Sciatic nerve (tissue), 2 donors: ENCODE data around the gene PTPDC1. TPM values are rescaled to one million over a fixed set of nuclear protein-coding genes. Genes with fewer than 3 reads are reported as not detected.

ENCODE experiments used
- ATAC-seq: fragments of 200-7000 bp; cut with Tn5 transposase; one replicate; pipeline ENCODE4 v1.9.1; 2020; ENCODE audit warnings: mild to moderate bottlenecking, moderate library complexity
- DNase-seq: peaks from one replicate; pipeline ENCODE4 v3.0.0-alpha.2; 2020; ENCODE audit warnings: low spot score
- intact Hi-C: fragments of 100-400 bp; cut with DNase I; formaldehyde crosslinking; loops from one replicate; pipeline ENCODE4 v1.14.2; 2022
- total RNA-seq: library from RNA; stranded (reverse); fragmentation: NEBNext Ultra II Directional; extraction: Animal tissue kit (Norgen Biotek cat#: 25700); gene quantifications from one replicate; pipeline ENCODE4 v1.2.1, GENCODE V29; 2021
- donor health status: DM: no; HTN: no; CAD: no.
- donor health status: DM: no; HTN: no; CAD: no.

The PTPDC1 gene
- total RNA-seq, 1 donor from 2014 or later = 50.2 TPM

DNA sequence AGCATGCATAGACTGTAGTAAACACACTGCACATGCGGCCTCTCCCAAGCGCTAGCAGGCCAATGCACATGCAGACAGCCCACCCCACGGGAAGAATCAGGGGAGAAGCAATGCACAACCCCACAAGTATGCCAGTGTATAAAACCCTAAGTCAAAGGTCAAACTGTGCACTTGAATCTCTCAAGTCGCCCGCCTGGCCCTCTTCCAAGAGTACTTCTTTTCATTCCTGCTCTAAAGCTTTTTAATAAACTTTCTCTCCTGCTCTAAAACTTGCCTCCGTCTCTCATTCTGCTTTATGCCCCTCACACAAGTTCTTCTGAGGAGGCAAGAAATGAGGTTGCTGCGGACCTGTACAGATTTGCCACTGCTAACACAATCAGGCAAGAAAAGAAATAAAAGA lies 50.4 kb downstream of the PTPDC1 start:
- ATAC-seq = no peak
- intact Hi-C loops = no loop called here
- DNase-seq = no peak

DNA sequence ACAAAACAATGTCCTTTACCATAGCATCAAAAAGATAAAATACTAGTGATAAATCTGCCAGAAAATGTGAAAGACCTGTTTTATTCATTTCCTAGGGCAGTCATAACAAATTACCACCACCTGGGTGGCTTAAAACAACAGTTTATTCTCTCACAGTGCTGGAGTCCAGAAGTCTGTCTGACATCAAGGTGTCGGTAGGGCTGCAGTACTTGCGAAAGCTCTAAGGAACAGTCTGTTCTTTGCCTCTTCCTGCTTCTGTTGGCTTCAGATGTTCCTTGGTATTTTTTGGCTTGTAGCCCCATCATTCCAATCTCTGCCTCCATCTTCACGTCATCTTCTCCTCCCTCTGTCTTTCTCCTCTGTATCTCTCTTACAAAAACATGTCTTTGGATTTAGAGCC lies 51.0 kb downstream of the PTPDC1 start:
- ATAC-seq (peak; percentile 92), DNase-seq (no peak)
- intact Hi-C loops = no loop called here

- ATAC-seq (peak; percentile 93), DNase-seq (peak; percentile 92)
- intact Hi-C loops = no loop called here
These were observed 55.6 kb downstream of the PTPDC1 start for GRCh38 chr9:94139672-94140417.

GRCh38 chr9:94140418-94140780 lies 56.1 kb downstream of the PTPDC1 start:
- intact Hi-C loops = no loop called here
- DNase-seq (no peak), ATAC-seq (no peak)

- DNase-seq = no peak
- ATAC-seq = peak; percentile 5
- intact Hi-C loops = no loop called here
These were observed 56.8 kb downstream of the PTPDC1 start for GRCh38 chr9:94140791-94141790.

GRCh38 chr9:94142353-94142752 lies 58.1 kb downstream of the PTPDC1 start:
- intact Hi-C loops = no loop called here
- ATAC-seq (no peak), DNase-seq (no peak)

GRCh38 chr9:94144394-94144793 lies 60.1 kb downstream of the PTPDC1 start:
- intact Hi-C loops = no loop called here
- DNase-seq (no peak), ATAC-seq (peak; percentile 26)

DNA sequence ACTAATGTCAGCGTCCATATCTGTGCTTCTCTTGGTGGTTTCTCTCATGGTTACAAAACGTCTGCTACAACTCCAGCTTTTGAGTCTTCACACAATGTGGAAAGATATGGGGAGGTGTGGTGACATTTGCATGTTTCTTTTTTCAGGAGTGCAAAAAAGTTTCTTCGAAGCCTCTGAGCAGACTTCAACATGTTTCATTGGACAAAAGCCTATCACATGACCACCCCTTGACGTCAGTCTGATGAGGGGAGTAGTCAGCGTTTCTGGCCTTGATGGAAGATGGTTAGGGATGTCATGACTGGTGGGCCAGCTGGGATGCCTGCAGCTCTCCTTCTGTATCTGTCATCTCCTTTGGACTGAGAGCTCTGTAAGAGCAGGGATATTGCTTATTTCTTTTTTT lies 61.4 kb downstream of the PTPDC1 start:
- intact Hi-C loops = no loop called here
- ATAC-seq (no peak), DNase-seq (no peak)

DNA sequence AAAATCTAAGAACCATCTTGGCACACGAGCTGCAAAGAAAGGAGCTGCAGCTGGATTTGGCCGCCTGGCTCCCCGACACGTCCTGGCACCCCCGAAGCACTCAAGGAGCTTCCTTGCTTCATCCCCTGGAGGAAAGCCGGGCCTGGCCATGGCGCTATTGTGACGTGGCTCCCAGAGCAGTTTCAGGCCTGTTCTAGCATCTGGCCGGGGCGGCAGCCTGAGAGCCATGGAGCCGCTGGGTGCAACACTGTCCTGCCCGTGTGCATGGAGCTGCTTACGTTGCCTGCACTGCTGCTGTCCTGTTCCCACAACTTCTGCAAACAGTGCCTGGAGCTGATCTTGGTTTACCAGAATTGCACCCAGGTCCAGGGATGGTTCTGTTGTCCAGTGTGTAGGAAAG lies 63.5 kb downstream of the PTPDC1 start:
- no peak for DNase-seq
- intact Hi-C loops = no loop called here
- no peak for ATAC-seq

DNA sequence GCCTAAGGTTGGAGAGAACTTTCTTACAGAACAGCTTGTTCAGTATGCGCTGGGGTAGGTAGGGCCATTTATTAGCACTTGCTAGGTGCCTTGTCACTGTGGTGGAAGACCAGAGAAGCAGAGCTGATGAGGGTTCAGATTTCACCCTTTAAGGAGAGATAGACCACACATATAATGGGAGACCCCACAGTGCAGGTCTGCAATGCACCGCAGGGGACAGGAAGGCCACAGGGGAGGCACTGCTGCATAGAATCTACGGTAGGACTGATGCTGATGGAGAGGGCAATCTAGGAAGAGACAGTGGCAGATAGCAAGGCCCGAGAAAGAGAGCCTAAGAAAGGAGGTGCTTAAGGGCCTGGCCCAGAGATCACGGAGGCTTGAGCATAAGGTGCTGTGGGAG lies 64.2 kb downstream of the PTPDC1 start:
- intact Hi-C loops = no loop called here
- ATAC-seq (no peak), DNase-seq (no peak)

- ATAC-seq (no peak), DNase-seq (no peak)
- intact Hi-C loops = no loop called here
These were observed 65.4 kb downstream of the PTPDC1 start for GRCh38 chr9:94149696-94150095.

GRCh38 chr9:94150279-94150828 lies 66.1 kb downstream of the PTPDC1 start:
- ATAC-seq (no peak), DNase-seq (no peak)
- intact Hi-C loops = no loop called here

DNA sequence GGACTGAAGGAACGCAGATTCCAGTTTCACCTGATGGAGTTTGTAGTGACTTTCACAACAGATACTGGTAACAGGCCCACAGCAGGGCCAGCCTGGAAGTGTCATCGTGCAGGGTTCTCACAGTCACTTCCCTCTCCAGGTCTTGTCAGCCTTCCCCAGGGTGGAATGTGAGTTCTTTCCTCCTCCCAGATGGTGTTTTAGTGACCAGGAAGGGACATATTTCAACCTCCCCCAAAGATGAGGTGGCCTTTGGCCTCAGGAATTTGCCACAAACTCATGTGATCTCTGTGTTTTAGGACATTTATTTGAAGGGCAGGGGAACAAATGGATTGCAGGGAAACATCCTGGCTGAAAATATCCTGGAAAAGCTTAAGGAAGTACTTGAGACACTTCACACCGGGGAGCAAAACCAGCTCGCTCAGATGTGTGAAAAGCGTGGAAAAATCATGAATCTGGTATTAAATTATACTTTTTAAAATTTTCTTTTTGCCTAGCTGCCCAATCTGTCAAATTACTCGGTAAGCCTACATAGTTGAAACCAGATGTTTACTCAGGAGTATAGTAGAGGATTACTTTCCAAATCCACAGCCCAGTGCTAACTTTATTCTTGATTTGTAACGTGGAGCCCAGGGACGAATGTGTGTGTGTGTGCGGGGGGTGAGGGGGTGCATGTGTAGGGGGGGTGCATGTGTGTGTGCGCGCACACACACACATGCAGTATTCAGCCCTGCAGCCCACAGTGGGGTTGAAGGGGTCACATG lies 66.8 kb downstream of the PTPDC1 start:
- intact Hi-C loops = no loop called here
- DNase-seq = no peak
- peak; percentile 51 for ATAC-seq

DNA sequence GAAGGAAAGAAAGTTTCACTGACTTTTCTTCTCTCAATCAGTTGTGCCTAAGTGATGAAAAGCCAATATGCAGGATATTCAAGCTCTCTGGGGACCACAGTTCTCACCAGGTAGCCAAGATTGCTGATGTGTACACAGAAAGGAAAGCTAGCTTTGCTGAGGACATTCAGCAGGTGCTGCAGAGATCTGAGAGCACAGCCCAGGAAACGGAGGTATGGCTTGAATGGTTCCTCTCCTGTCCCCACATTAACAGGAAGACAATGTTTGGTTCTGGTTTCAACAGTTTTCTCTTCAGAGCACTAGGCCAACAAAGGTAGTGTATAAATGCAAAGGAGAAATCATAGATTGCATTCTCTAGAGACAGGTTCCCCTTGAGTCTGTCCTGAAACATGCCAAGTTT lies 69.6 kb downstream of the PTPDC1 start:
- no peak for DNase-seq
- no peak for ATAC-seq

GRCh38 chr9:94156348-94157049 lies 72.2 kb downstream of the PTPDC1 start:
- ATAC-seq (peak; percentile 13), DNase-seq (no peak)
- intact Hi-C loops = no loop called here

More for the DNA sequence above, 69.6 kb downstream of the PTPDC1 start:
- intact Hi-C loops = no loop called here

- DNase-seq = peak; percentile 90
- ATAC-seq = peak; percentile 87
- intact Hi-C loops = no loop called here
These were observed 73.0 kb downstream of the PTPDC1 start for GRCh38 chr9:94157050-94157801.
